ENCODE measurements around the gene ARFRP1.

Gene ARFRP1

DNA sequence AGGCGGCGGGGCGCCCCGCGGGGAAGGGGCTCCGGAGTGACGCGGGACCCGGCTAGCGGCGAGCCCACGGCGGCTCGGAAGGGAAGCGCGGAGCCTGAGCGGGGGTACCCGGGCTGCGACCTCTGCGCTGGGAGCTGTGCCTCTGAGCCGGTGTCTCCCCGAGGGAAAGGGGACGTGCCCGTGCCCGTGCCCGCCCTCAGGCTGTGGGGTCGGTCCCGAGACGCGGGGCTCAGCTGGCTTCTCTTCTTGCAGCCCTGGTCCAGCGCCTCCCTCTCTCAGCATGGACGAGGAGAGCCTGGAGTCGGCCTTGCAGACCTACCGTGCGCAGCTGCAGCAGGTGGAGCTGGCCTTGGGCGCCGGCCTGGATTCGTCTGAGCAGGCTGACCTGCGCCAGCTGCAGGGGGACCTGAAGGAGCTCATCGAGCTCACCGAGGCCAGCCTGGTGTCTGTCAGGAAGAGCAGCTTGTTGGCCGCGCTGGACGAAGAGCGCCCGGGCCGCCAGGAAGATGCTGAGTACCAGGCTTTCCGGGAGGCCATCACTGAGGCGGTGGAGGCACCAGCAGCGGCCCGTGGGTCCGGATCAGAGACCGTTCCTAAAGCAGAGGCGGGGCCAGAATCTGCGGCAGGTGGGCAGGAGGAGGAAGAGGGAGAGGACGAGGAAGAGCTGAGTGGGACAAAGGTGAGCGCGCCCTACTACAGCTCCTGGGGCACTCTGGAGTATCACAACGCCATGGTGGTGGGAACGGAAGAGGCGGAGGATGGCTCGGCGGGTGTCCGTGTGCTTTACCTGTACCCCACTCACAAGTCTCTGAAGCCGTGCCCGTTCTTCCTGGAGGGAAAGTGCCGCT lies 749 bp upstream of the ARFRP1 start:
- WGBS (ENCODE audit: insufficient coverage, insufficient read length), result no CpG with 5 or more reads among the region's 67 CpGs
- no peaks in the 10 kb centered on the region for H3K9me3 ChIP-seq (ENCODE audit: control insufficient read depth, insufficient read depth, low read length)
- peak overlapping the region; percentile 98; the same call in 1 of the 2 replicates for H3K4me3 ChIP-seq (ENCODE audit: low read length)
- no peak for DNase-seq (ENCODE audit: low read depth, low spot score)
- peaks cover 2% of the 10 kb centered on the region; the same call in 1 of the 2 replicates for H3K4me1 ChIP-seq (ENCODE audit: control insufficient read depth, insufficient read depth, low read length)
- H3K27ac ChIP-seq (ENCODE audit: low read length), result no peak overlapping the region
- no peaks in the 10 kb centered on the region for H3K27me3 ChIP-seq (ENCODE audit: control insufficient read depth, insufficient read depth, low read length)
- peaks cover 11% of the 10 kb centered on the region; the same call in 1 of the 2 replicates for H3K36me3 ChIP-seq (ENCODE audit: control insufficient read depth, insufficient read depth, low read length)

DNA sequence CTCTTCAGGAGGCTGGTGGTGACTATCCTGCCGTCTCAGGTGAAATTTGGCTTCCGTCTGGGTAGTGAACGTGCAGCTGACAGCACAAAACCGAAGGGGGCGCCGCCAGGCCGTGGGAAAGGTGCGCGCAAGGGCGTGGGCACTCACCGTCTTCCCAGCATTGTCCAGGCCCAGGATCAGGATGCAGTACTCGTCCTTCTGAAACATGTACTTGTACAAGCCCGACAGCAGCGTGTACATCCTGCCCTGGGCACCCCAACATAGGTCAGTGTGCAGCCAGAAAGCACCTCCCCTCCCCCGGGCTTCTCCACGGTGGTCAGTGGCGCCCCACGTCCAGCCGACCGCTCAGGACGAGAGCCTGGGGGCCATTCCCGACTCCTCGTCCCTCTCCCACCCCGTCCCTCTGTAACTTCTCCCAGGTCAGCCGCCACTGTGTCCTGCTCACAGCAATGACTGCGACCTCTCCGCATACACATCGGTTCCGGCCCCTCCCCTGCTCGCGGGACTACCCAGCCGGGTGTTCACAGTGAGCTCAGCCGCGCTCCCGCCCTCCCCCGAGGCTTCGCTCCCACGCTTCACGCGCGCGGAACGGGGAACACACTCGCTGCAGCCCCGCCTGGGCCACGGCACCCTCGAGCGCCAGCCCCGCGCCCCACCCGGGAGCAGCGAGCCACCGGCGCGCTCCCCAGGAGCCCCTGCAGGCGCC lies 771 bp downstream of the ARFRP1 start:
- no peak for DNase-seq (ENCODE audit: low read depth, low spot score)
- Histone ChIP-seq H3K27me3 (ENCODE audit: control insufficient read depth, insufficient read depth, low read length) (no peaks in the 10 kb centered on the region), H3K4me3 (ENCODE audit: low read length) (peak overlapping the region; percentile 98), H3K36me3 (ENCODE audit: control insufficient read depth, insufficient read depth, low read length) (peaks cover 11% of the 10 kb centered on the region; the same call in 1 of the 2 replicates), H3K4me1 (ENCODE audit: control insufficient read depth, insufficient read depth, low read length) (peaks cover 2% of the 10 kb centered on the region; the same call in 1 of the 2 replicates), H3K9me3 (ENCODE audit: control insufficient read depth, insufficient read depth, low read length) (no peaks in the 10 kb centered on the region), H3K27ac (ENCODE audit: low read length) (no peak overlapping the region)
- no CpG with 5 or more reads among the region's 56 CpGs for WGBS (ENCODE audit: insufficient coverage, insufficient read length)

DNA sequence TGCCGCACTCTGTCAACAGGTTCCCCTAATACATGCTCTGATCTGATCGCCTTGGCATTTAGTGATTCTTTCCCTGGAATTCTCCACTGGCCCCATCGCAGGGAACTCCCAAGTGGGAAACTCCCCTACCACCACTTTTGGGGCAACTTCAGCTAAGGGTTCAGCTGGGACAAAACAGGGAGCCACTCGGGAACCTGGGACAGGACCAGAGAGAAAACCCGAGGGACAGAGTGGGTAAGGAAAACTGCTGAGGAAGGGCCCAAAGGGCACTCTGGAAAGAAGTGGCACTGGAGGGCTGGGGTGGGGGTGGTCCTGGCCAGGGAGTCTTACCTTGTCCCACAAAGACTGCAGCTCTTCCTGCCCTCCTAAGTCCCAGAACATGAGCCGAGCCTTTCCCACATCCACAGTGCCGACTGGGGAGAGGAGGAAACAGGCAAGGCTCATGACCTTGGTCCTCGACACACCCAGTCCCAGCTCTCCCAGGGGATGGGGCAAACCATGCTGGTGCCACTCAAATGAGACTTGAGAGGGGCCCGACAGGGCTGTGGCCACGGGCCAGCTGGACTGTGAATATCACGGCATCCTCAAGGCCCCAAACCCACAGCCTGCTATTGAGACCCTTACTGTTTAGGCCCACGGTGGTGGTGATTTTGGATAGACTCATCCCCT lies 1.6 kb downstream of the ARFRP1 start:
- Histone ChIP-seq H3K27ac (ENCODE audit: low read length) (no peak overlapping the region), H3K4me1 (ENCODE audit: control insufficient read depth, insufficient read depth, low read length) (peaks cover 4% of the 10 kb centered on the region)
- no CpG with 5 or more reads among the region's 12 CpGs for WGBS (ENCODE audit: insufficient coverage, insufficient read length)

DNA sequence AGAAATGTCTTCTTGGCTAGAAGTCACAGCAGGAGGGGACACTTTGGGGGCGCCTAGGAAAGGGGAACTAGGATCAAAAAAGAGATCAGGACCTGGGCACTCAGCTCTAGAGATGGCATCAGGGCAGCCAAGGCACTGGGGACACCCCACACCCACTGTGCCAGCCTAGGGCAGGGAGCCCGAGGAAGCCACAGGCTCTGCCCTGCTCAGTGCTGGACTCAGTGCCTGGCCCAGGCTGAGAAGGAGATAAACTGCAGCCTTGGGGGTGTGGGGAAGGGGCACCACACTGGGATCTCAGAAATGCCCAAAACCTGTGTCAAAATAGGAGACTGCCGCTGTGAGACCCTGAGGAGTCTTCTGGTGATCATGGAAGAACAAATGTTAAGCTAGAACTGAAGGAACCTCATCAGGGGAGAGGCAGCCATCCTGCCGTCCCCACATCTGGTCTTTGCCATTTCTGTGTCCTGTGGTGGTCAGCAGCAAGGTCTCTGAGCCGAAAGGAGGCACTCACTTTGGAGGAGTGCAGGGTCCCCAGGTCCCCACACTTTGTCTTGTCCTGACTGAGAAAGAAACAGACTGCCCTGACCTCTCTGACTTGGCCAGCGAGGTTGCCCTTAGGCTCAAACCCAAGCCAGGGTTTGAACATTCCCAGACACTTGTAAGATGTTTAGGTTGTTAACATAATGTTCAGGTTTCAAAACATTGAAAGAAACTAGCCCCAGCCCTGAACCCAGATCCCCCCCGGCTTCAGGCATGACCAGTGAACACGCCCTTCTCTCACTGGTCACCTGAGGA lies 2.3 kb downstream of the ARFRP1 start:
- no CpG with 5 or more reads among the region's 8 CpGs for WGBS (ENCODE audit: insufficient coverage, insufficient read length)
- Histone ChIP-seq H3K27ac (ENCODE audit: low read length) (no peak overlapping the region), H3K4me3 (ENCODE audit: low read length) (no peak overlapping the region), H3K4me1 (ENCODE audit: control insufficient read depth, insufficient read depth, low read length) (peaks cover 4% of the 10 kb centered on the region), H3K36me3 (ENCODE audit: control insufficient read depth, insufficient read depth, low read length) (peaks cover 11% of the 10 kb centered on the region; the same call in 1 of the 2 replicates), H3K9me3 (ENCODE audit: control insufficient read depth, insufficient read depth, low read length) (no peaks in the 10 kb centered on the region), H3K27me3 (ENCODE audit: control insufficient read depth, insufficient read depth, low read length) (no peaks in the 10 kb centered on the region)
- no peak for DNase-seq (ENCODE audit: low read depth, low spot score)

More for the DNA sequence above, 1.6 kb downstream of the ARFRP1 start:
- Histone ChIP-seq H3K36me3 (ENCODE audit: control insufficient read depth, insufficient read depth, low read length) (peaks cover 11% of the 10 kb centered on the region; the same call in 1 of the 2 replicates), H3K9me3 (ENCODE audit: control insufficient read depth, insufficient read depth, low read length) (no peaks in the 10 kb centered on the region), H3K4me3 (ENCODE audit: low read length) (no peak overlapping the region), H3K27me3 (ENCODE audit: control insufficient read depth, insufficient read depth, low read length) (no peaks in the 10 kb centered on the region)
- DNase-seq (ENCODE audit: low read depth, low spot score), result no peak

DNA sequence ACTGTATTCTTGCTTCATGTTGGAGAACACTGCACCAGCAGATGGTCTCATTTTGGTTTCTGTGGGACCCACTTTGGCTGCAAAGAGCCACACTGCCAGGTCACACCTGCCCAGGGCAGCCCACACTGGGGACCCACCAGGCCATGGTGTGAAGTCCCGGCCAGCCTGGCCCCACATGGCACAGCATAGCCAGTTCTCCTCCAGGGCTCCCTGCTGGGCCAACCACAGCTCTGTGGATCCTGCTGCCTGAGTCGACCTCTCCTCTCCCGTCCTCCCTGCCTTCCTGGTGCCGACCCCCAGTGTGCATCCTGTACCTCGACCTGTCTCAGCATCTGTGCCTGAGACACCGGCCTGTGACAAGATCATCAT lies 3.0 kb downstream of the ARFRP1 start:
- WGBS (ENCODE audit: insufficient coverage, insufficient read length), result no CpG with 5 or more reads among the region's 6 CpGs
- no peaks in the 10 kb centered on the region for H3K9me3 ChIP-seq (ENCODE audit: control insufficient read depth, insufficient read depth, low read length)
- no peaks in the 10 kb centered on the region for H3K27me3 ChIP-seq (ENCODE audit: control insufficient read depth, insufficient read depth, low read length)
- no peak overlapping the region for H3K27ac ChIP-seq (ENCODE audit: low read length)
- H3K36me3 ChIP-seq (ENCODE audit: control insufficient read depth, insufficient read depth, low read length), result peaks cover 11% of the 10 kb centered on the region; the same call in 1 of the 2 replicates
- peaks cover 4% of the 10 kb centered on the region for H3K4me1 ChIP-seq (ENCODE audit: control insufficient read depth, insufficient read depth, low read length)
- DNase-seq (ENCODE audit: low read depth, low spot score), result no peak
- H3K4me3 ChIP-seq (ENCODE audit: low read length), result no peak overlapping the region

DNA sequence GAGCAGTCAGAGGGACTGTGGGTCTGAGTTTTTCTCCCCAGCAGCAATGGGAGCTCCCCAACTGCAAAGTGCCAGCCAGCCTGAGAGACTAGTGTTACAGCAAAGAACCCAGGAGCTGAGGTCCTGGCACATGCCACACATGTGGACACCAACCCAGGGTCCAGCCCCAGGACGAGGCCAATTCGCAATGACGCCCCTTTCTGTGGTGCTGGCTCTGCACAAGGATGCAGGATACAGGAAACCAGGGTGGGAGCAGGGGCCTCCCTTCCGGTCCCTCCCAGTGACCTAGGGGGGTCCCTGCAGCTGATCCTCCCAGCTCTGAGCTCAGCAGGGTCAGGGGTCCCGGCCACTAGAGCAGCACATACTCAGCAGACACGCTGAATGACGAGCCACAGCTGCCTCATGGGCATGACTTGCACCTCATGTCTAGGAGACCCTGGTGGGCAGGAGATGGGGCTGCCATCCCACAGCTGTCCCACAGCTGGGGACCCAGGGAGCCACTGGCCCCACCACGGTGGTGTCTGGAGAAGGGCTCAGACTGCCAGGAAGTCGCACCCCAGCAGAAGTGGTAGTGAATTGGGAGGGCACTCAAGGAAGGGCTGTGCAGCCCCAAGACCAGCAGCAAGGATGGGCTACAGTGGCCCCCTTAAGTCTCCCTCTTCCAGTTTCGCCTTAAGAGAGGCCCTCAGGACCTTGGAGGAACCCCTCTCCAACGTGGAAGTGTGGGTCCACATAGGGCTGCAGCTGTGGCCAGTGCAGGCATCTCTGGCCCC lies 3.6 kb downstream of the ARFRP1 start:
- H3K4me1 ChIP-seq (ENCODE audit: control insufficient read depth, insufficient read depth, low read length), result peaks cover 4% of the 10 kb centered on the region
- H3K27me3 ChIP-seq (ENCODE audit: control insufficient read depth, insufficient read depth, low read length), result no peaks in the 10 kb centered on the region
- H3K4me3 ChIP-seq (ENCODE audit: low read length), result no peak overlapping the region
- H3K36me3 ChIP-seq (ENCODE audit: control insufficient read depth, insufficient read depth, low read length), result peaks cover 11% of the 10 kb centered on the region; the same call in 1 of the 2 replicates
- no peaks in the 10 kb centered on the region for H3K9me3 ChIP-seq (ENCODE audit: control insufficient read depth, insufficient read depth, low read length)
- no CpG with 5 or more reads among the region's 11 CpGs for WGBS (ENCODE audit: insufficient coverage, insufficient read length)
- no peak overlapping the region for H3K27ac ChIP-seq (ENCODE audit: low read length)
- no peak for DNase-seq (ENCODE audit: low read depth, low spot score)

DNA sequence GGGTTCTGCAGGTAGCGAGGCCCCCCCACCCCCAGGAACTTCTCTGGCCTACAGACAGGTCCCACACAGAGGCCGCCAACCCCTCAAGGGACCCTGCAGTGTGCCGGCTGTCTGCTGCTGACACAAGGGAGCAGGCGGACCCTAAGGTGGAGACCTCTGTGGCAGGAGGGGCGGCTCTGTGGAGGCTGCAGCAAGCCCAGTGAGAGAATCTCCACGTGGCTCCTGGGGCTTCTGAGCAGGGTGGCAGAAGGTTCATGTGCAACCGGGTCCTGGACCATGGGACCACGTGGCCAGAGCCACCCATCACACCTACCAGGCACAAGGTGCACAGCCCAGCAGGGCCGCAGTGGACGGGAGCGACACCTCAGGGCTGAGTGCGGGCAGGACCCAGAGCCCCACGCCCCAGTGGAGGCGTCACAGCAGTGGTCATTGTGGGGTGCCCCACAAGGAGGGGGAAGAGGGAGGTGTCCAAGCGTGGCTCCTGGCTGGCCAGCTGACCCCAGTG lies 4.3 kb downstream of the ARFRP1 start:
- Histone ChIP-seq H3K4me1 (ENCODE audit: control insufficient read depth, insufficient read depth, low read length) (peaks cover 1% of the 10 kb centered on the region; the same call in 1 of the 2 replicates), H3K27ac (ENCODE audit: low read length) (no peak overlapping the region), H3K27me3 (ENCODE audit: control insufficient read depth, insufficient read depth, low read length) (no peaks in the 10 kb centered on the region), H3K36me3 (ENCODE audit: control insufficient read depth, insufficient read depth, low read length) (peaks cover 11% of the 10 kb centered on the region; the same call in 1 of the 2 replicates), H3K4me3 (ENCODE audit: low read length) (no peak overlapping the region), H3K9me3 (ENCODE audit: control insufficient read depth, insufficient read depth, low read length) (no peaks in the 10 kb centered on the region)
- no CpG with 5 or more reads among the region's 15 CpGs for WGBS (ENCODE audit: insufficient coverage, insufficient read length)
- DNase-seq (ENCODE audit: low read depth, low spot score), result no peak

DNA sequence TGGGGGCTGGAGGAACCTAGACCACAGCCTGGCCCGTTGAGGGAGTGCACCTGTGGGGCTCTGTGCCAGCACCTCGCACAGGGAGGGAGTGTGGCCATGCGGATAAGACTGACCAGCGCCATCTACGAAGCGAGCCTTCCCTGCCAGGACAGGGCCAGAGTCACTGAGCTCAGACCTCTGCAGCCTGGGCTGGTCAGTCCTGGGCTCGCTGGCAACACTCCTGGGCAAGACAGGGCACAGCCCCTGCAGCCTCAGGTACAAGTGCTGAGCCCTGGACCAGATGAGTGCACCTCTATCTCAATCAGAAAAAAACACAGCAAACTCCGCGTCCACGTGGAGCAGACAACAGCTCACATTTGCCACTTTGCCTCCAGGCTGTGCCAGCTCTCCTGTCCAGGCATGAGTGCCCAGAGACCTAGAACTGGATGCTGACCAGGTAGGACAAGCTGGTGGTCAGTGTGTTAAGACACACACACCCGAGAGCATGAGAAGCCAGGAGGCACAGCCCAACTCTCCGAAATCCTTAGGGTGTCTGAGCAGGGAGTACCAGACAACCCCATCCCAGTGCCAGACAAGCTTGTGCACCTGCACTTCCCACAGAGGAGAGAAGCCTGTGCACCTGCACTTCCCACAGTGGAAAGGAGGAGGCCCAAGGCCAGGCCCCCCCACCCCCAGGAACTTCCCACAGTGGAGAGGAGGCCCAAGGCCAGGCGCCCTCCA lies 4.9 kb downstream of the ARFRP1 start:
- H3K27ac ChIP-seq (ENCODE audit: low read length), result no peak overlapping the region
- H3K36me3 ChIP-seq (ENCODE audit: control insufficient read depth, insufficient read depth, low read length), result peaks cover 11% of the 10 kb centered on the region; the same call in 1 of the 2 replicates
- no peaks in the 10 kb centered on the region for H3K27me3 ChIP-seq (ENCODE audit: control insufficient read depth, insufficient read depth, low read length)
- H3K4me1 ChIP-seq (ENCODE audit: control insufficient read depth, insufficient read depth, low read length), result peaks cover 1% of the 10 kb centered on the region; the same call in 1 of the 2 replicates
- no peak for DNase-seq (ENCODE audit: low read depth, low spot score)
- WGBS (ENCODE audit: insufficient coverage, insufficient read length), result no CpG with 5 or more reads among the region's 13 CpGs
- H3K4me3 ChIP-seq (ENCODE audit: low read length), result no peak overlapping the region
- H3K9me3 ChIP-seq (ENCODE audit: control insufficient read depth, insufficient read depth, low read length), result no peaks in the 10 kb centered on the region

Measured in iPS DF 6.9 (cell line).